Suppressor macrophage (primary cell): Measurements from ENCODE around the gene OR3A1.
A peak's percentile ranks its signal among the peaks of the same experiment; 100 is the strongest.
"Not testable (repeated sequence)": the region's sequence is repeated elsewhere in the genome, so short reads cannot be mapped to it uniquely, and the experiment has no call there.

Experiments used
- DNase-seq, 4 experiments: peaks; one replicate each; pipeline ENCODE4 v3.0.0-alpha.2; 2020 to 2022
- total RNA-seq, 17 experiments: gene quantifications; one replicate each; lab custom pipeline; 2026; ENCODE audit warnings: mixed read lengths in 6 of 17, inconsistent platforms in 3 of 17; lab: John Stamatoyannopoulos, UW

OR3A1 gene, protein sequence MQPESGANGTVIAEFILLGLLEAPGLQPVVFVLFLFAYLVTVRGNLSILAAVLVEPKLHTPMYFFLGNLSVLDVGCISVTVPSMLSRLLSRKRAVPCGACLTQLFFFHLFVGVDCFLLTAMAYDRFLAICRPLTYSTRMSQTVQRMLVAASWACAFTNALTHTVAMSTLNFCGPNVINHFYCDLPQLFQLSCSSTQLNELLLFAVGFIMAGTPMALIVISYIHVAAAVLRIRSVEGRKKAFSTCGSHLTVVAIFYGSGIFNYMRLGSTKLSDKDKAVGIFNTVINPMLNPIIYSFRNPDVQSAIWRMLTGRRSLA
- 0 to 0.77 (median 0) reads per million in 17 experiments for total RNA-seq

GRCh38 chr17:3298260-3298659 is at the start of gene OR3A1:
OR3A1 (minus strand) TSS chr17:3298360; CDS start chr17:3292582, 5,778 bp downstream.
- DNase-seq = no peak

DNA sequence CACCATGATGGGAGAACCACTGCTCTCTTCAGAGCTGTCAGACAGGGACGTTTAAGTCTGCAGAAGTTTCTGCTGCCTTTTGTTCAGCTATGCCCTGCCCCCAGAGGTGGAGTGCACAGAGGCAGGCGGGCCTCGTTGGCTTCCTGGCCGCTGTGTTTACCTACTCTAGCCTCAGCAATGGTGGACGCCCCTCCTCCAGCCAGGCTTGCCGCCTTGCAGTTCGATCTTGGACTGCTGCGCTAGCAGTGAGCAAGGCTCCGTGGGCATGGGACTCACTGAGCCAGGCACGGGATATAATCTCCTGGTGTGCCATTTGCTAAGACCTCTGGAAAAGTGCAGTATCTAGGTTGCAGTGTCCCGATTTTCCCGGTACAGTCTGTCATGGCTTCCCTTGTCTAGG is 44.6 kb upstream of the OR3A1 start:
- DNase-seq = not testable (repeated sequence)

- DNase-seq = peak; percentile 2 to 21 (median 5)
Observed at GRCh38 chr17:3335876-3336275, 37.7 kb upstream of the OR3A1 start.

DNA sequence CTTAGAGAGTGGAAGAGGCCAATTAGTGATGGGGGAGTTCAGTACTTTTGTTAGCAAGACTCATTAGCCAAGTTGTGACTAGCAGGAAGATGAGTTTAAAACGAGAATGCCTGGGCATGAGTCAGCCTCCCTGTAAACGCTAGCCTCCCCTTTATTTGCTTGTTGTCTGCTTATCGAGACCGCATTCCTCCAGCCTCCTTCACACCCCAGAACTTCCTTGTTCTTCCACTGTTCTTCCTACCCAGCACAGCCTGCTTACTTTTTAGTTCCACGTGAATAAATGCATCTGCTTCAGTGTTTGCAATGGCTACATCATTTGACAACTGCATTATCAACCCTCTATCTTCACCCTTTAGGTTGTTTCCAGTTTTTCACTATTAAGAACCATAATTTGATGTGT is 20.2 kb upstream of the OR3A1 start:
- DNase-seq = no peak

DNA sequence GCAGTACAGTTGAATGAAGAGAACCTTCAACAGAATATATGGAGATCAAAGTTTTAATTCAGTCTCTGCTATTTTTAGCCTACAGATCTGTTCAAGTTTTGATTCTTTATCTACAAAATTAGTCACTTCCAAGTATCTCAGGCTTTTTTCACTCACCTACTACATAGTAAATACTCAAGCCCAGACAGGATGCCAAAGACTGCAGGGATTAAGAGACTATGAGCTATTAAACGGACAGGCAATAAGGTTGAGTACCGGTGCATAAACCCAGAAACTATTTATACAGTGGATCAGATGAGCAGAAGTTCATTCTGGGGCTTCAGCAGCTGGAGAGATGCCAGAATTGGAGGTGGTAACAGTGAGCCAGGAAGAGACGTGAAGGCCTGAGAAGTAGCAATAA is 18.7 kb upstream of the OR3A1 start:
- DNase-seq = no peak

GRCh38 chr17:3308603-3309002 is 10.4 kb upstream of the OR3A1 start:
- DNase-seq = peak in 1 of 4 experiments; percentile 3

DNA sequence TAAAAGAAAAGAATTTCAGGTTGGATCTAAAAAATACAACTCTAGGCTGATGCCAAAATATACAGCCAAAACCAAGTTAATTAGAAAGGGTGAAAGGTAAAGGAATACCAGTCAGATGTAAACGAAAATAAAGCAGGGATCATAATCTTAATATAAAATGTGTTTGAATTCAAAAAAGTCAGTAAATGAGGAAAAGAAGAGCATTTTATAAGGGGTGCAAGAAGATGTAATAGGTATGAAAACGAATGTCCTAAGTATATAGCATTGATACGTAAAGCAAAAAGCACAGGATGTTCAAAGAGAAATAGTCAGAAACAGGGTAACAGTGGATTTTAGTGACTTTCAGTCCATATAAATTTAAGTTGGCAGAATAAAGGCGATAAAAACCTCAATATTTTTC is 2.5 kb downstream of the OR3A1 start:
- DNase-seq = no peak

- DNase-seq = not testable (repeated sequence)
Observed at GRCh38 chr17:3293548-3293947, 4.6 kb downstream of the OR3A1 start.

DNA sequence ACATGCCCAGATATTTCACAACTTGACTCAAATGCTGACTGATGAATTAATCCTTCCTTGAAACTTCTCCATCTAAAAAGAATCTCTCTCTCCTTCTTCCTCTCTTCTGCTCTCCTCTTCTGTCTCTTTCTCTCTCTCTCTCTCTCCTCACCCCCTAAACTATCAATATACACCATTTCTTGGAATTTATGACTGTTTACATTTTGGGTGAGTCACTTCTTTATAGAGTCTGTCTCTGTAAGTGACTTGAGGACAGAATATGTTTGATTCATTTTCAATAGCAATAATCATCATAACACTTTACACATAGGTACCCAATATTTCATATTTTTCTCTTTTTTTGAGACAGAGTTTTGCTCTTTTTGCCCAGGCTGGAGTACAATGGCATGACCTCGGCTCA is 15.3 kb downstream of the OR3A1 start:
- no peak for DNase-seq

GRCh38 chr17:3276126-3276525 is 22.0 kb downstream of the OR3A1 start:
- DNase-seq = peak in 2 of 4 experiments; percentile 35 to 42

- DNase-seq = peak; percentile 44 to 83 (median 70)
Observed at GRCh38 chr17:3271072-3271848, 26.9 kb downstream of the OR3A1 start.

GRCh38 chr17:3260600-3260999 is 37.6 kb downstream of the OR3A1 start:
- peak in 2 of 4 experiments; percentile 12 to 18 for DNase-seq

- no peak for DNase-seq
Observed at GRCh38 chr17:3260163-3260562, 38.0 kb downstream of the OR3A1 start.

DNA sequence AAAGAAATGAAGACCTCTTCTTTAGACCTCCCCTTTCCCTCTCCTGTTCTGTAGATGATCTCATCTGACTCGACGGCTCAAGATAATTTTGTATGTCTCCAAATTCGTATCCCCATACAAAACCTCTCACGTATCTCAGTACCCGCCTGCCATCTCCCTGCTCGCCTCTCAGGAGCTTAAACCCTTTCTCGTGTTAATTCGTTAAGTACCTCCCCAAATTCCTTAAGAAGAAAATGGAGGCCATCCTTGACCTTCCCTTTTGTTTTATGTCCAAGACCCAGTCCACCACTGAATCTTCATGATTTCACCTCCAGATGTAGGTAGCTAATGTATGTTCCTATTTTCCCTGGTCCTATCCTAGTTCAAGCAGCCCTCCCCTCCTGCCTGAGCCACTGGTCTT is 41.6 kb downstream of the OR3A1 start:
- DNase-seq = no peak

- DNase-seq = not testable (repeated sequence)
Observed at GRCh38 chr17:3249013-3249412, 49.1 kb downstream of the OR3A1 start.

GRCh38 chr17:3244841-3245240 is 53.3 kb downstream of the OR3A1 start:
- peak; percentile 12 to 66 (median 44) for DNase-seq

GRCh38 chr17:3241044-3241443 is 57.1 kb downstream of the OR3A1 start:
- not testable (repeated sequence) for DNase-seq
